GM19193 (cell line): ENCODE data around the gene LRRC3B.

Source experiments
- POLR2A ChIP-seq: IDR thresholded peaks from 4 replicates; pipeline ENCODE4 v1.6.1; 2011; ENCODE audit not compliant: insufficient read depth, insufficient read length; ENCODE audit errors: extremely low read depth

The LRRC3B gene

GRCh38 chr3:26624209-26624765 is 1.7 kb downstream of the LRRC3B start:
- no peak for TF ChIP-seq POLR2A

GRCh38 chr3:26625187-26625586 is 2.6 kb downstream of the LRRC3B start:
- TF ChIP-seq POLR2A: no peak

- no peak for TF ChIP-seq POLR2A
Observed at GRCh38 chr3:26627080-26627479, 4.5 kb downstream of the LRRC3B start.

- no peak for TF ChIP-seq POLR2A
Observed at GRCh38 chr3:26628915-26629314, 6.3 kb downstream of the LRRC3B start.

DNA sequence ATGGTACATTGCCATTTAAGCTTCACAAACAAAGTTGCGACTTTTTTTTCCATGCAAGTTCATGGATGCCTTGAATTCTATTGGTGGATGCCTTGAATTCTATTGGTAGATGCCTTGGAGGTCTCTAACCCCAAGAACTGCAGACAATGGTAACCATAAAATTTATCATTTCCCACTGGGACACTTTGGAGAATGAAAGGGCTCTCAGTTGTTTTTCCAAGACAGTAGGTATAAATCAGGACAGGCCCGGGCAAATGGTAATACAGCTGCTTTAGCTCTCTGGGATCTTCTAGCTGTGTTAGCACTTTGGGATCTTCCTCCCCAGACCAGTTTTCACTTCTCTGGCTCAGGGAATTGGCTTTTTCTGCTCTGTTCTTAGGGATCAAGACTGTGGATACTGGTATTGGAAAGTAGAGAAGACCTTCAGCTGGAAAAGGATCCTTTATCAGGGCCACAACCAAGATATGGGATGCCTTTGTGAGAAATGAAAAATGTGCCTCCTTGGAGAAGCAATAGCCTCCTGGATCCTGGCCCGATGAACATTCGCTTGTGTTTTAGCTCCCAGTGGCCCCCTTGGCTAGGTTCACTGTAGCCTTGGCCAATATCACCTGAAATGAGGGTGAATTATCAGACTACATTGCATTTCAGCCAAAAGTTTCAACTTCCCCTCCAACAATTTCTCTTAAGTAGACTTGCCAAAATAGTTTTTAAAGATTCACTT is 8.3 kb downstream of the LRRC3B start:
- TF ChIP-seq POLR2A: no peak

DNA sequence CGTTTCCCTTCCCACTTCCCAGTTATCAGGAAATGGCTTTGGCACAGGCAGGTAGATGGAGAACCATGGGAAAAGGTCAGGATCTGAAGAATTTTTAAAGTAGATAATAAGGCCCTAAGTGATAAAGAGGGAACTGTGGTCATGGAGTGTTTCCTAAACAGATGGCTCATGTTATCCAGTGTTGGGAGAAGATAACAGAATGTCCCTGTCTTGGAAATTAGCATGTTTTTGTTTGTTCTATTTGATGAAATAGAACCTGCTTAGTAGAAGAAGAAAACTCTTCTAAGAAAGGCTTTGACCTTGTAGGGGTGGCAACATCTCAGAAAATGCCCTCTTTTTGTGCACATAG is 8.8 kb downstream of the LRRC3B start:
- TF ChIP-seq POLR2A: no peak

DNA sequence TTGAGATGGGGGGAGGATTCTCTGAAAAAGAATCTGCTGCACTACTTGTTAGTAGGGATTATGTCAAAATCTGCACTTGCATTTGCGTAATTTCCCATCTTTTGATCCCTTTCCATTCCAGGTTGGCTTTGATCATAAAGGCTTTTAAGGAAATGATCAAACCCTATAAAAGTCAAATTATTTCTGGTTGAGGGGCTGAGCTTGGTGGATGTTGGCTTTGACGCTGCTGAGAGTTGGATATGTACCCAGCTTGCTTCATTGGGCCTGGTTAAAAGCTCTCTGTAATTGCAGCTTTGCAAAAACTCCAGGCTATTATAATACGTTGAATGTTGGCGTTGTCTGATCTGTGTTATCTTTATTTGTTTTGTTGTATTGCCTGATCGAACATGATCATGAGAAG is 12.0 kb downstream of the LRRC3B start:
- no peak for TF ChIP-seq POLR2A

GRCh38 chr3:26636096-26636727 is 13.6 kb downstream of the LRRC3B start:
- TF ChIP-seq POLR2A: no peak

GRCh38 chr3:26637698-26638097 is 15.1 kb downstream of the LRRC3B start:
- no peak for TF ChIP-seq POLR2A

GRCh38 chr3:26638113-26638512 is 15.5 kb downstream of the LRRC3B start:
- TF ChIP-seq POLR2A: no peak

DNA sequence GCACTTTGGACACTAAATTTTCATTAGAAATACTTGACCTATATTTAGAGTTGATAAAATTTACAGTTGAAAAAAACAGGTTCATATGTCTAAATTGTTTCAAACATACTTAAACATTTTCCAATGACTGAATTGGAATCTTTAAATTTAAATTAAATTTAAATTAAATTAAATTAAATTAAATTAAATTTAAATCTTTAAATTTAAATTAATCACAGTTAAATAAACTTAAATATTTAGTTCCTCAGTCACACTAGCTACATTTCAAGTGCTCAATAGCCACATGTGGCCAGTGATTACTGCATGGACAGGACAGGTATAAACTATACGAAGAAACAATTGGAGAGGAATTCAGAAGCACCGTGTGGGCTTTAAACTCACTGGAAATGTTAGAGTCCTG is 16.8 kb downstream of the LRRC3B start:
- no peak for TF ChIP-seq POLR2A

DNA sequence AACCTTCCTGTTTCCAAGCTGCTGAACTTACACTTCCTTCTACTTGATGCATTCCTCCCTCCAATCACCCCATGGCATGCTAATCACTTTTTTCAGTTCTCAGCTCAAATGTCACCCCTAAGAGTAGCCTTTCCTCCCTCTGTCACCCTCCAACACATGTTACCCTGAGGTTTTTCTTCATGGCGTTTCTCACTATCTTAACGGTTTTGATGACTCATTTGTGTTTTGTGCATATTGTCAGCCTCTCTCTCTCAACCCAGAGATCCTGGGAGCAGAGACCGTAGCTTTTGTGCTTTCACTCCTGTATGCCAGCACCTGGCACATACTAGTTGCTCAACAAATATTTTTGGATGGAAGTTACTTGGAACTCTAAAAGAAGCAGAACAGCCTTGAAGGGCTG is 24.5 kb downstream of the LRRC3B start:
- no peak for TF ChIP-seq POLR2A

GRCh38 chr3:26648461-26648860 is 25.9 kb downstream of the LRRC3B start:
- TF ChIP-seq POLR2A: no peak

DNA sequence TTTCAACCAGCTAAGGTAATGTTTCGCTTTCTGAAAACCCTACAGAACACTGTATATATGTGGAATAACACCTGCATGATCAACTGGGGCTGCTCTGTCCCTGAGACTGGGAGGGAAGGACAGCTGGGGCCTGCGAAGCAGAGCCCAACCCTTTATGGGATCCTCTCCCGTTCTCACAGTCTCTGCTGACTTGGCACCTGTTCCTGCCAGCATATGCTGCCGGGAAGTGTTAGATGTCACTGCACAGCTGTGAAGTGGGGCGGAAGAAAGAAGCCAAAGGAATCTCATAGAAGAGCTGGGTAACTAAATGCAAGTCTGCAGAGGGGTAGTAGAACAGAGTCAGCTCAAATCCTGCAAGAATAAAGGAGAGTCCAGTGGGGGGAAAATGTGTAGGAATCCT is 29.6 kb downstream of the LRRC3B start:
- no peak for TF ChIP-seq POLR2A

- TF ChIP-seq POLR2A: no peak
Observed at GRCh38 chr3:26653811-26654425, 31.3 kb downstream of the LRRC3B start.

GRCh38 chr3:26655231-26655630 is 32.7 kb downstream of the LRRC3B start:
- no peak for TF ChIP-seq POLR2A
